Stimulated activated CD4-positive, alpha-beta T cell treated with anti-CD3 and anti-CD28 coated beads, Interleukin-12 subunit alpha, Interleukin-12 subunit beta, amount 100 ng/mL, for 4 hours (primary cell): ENCODE results near the gene GPRC6A.
"Not testable (repeated sequence)": the region's sequence is repeated elsewhere in the genome, so short reads cannot be mapped to it uniquely, and the experiment has no call there.

ENCODE experiments used
- DNase-seq: peaks from one replicate; pipeline ENCODE4 v3.0.0-alpha.2; 2020

GPRC6A gene, protein sequence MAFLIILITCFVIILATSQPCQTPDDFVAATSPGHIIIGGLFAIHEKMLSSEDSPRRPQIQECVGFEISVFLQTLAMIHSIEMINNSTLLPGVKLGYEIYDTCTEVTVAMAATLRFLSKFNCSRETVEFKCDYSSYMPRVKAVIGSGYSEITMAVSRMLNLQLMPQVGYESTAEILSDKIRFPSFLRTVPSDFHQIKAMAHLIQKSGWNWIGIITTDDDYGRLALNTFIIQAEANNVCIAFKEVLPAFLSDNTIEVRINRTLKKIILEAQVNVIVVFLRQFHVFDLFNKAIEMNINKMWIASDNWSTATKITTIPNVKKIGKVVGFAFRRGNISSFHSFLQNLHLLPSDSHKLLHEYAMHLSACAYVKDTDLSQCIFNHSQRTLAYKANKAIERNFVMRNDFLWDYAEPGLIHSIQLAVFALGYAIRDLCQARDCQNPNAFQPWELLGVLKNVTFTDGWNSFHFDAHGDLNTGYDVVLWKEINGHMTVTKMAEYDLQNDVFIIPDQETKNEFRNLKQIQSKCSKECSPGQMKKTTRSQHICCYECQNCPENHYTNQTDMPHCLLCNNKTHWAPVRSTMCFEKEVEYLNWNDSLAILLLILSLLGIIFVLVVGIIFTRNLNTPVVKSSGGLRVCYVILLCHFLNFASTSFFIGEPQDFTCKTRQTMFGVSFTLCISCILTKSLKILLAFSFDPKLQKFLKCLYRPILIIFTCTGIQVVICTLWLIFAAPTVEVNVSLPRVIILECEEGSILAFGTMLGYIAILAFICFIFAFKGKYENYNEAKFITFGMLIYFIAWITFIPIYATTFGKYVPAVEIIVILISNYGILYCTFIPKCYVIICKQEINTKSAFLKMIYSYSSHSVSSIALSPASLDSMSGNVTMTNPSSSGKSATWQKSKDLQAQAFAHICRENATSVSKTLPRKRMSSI

DNA sequence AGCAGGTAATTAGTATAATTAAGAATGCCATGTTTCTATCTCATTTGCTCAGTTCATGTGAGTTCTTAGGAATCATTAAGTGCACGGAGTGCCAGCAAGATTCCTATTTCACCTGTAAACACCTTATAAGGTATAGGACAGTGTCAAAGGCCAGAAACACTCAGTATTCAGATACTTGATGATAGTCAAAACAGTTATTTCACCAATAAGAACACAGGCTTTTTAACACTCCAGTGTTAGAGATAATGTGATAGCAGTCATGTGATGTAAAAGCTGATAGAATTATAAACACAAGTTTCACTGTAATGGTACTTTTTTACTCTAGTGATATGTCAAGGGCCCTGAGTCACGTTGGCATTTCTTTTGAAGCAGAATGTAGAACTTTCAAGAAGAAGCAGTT is at the start of gene GPRC6A:
GPRC6A (minus strand) TSS at position 101 of the 400 bp plus-strand sequence; CDS start at position 31, 70 bp downstream.
- DNase-seq = no peak

GRCh38 chr6:116877743-116878142 is 48.9 kb upstream of the GPRC6A start:
- DNase-seq = no peak

DNA sequence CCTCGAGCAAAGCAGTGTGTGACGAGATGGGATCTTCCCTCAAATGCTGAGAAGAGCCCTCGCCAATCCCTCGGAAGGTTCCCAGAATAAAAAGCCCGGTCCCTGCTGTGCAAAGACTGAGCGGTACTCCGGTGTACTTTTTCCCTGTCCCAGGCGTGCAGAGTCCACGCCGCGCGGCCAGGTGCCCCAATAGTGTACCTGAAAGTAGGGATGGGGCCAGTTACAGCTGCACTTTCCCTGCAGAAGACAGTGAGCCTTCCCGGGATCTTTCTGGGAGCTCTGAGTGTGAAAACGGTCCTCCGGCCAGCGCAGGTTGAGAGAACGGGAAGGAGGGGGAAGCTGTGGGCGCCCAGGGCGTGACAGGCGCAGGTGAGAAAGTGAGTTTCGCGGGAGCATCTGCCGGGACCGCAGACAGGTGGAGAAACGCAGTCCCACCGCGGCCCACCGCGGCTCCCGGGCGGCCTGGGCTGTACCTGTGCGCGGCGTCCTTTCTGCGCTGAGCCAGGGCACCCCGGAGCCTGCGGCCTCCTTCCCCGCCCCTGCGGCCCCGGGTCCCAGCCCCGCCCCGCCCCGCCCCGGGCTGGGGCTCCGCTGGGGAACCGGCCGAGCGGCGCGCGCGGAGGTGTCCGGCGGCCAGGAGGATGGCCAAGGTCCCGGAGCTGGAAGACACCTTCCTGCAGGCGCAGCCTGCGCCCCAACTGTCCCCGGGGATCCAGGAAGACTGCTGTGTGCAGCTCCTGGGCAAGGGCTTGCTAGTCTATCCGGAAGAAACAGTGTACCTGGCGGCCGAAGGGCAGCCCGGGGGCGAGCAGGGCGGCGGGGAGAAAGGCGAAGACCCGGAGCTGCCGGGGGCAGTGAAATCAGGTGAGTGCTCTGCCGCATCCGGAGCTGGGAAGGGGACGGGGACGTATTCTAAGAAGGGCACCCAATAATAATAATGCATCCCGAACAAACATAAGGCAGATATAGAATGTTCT is 48.0 kb upstream of the GPRC6A start, which contains the start of gene RFX6:
RFX6 (plus strand) TSS at position 608 of the 977 bp plus-strand sequence; CDS start at position 642, 34 bp downstream.
- no peak for DNase-seq

GRCh38 chr6:116876107-116876506 is 47.2 kb upstream of the GPRC6A start:
- DNase-seq = no peak

GRCh38 chr6:116872771-116873170 is 43.9 kb upstream of the GPRC6A start:
- DNase-seq = no peak

GRCh38 chr6:116866281-116866871 is 37.5 kb upstream of the GPRC6A start:
- DNase-seq = no peak

- no peak for DNase-seq
These were observed 30.4 kb upstream of the GPRC6A start for GRCh38 chr6:116859264-116859663.

GRCh38 chr6:116858060-116858459 is 29.2 kb upstream of the GPRC6A start:
- no peak for DNase-seq

GRCh38 chr6:116847227-116847626 is 18.3 kb upstream of the GPRC6A start:
- DNase-seq = no peak

DNA sequence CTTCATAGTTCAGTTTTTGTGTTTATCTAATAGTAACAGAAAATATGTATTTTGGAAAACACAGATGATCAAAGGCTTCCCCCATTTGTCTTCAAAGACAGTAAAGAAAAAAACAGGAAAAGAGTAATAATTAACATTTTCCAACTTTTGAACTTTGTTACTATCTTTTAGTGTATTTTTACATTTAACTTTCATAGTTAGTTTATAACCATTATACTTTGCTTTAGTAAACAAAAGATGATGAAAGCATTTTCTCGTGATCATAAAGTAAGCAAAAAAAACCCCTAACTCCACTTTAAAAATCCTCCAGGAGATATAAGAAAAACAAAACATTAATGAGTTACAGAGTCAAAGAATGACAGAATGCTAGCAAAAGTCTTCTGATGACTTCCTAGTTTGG is 13.6 kb upstream of the GPRC6A start:
- no peak for DNase-seq

DNA sequence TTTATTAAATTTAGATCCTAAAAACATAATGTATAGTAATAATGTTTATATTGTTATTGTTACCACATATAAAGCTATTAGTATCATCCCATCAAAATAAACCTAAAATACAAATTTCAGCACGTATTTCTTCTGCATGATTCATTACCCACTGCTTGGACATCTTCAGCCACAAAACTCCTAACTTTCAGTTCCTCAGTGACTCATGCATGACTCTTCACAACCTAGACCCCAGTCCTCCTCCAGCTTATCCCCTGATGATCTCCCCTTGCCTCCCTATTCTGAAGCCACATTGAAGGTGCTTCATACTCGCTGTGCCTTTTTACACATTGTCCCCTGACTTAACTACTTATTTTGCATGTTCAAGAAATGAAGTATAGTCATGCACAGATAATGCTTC is 11.2 kb upstream of the GPRC6A start:
- DNase-seq = no peak

- no peak for DNase-seq
These were observed 7.9 kb upstream of the GPRC6A start for GRCh38 chr6:116836606-116837342.

- not testable (repeated sequence) for DNase-seq
These were observed 5.6 kb upstream of the GPRC6A start for GRCh38 chr6:116834526-116834925.

GRCh38 chr6:116827561-116828240 is 1.2 kb downstream of the GPRC6A start:
- DNase-seq = no peak

DNA sequence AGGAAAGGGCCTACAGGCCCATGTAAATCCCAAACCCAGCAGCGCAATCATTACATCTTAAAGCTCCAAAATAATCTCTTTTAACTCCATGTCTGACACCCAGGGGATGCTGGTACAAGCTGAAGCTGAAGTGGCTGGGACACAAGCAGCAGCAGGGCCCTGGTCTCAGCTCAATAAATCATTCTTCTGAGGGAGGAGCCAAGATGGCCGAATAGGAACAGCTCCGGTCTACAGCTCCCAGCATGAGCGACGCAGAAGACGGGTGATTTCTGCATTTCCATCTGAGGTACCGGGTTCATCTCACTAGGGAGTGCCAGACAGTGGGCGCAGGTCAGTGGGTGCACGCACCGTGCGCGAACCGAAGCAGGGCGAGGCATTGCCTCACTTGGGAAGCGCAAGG is 12.5 kb downstream of the GPRC6A start:
- not testable (repeated sequence) for DNase-seq

GRCh38 chr6:116812051-116812650 is 16.7 kb downstream of the GPRC6A start:
- no peak for DNase-seq

DNA sequence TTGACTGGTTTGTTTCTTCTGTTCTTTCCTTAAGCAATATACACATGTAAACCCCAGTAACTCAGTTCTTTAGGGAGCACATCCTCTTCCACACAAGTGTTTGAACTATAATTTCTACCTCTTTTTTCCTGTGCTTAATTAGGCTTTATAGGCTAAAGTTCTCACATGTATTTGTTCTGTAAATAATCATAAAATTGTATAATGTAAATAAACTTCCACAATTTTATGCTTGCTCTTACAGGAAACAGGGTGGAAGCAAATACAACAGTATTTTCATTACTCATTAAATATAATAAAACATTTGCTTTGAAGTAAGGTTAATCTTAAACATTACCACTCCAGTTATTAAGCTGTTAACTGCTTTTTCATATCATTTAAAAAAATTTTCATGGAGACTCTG is 26.9 kb downstream of the GPRC6A start:
- no peak for DNase-seq

- DNase-seq = no peak
These were observed 28.9 kb downstream of the GPRC6A start for GRCh38 chr6:116799945-116800344.

- DNase-seq = no peak
These were observed 31.3 kb downstream of the GPRC6A start for GRCh38 chr6:116797585-116797984.

DNA sequence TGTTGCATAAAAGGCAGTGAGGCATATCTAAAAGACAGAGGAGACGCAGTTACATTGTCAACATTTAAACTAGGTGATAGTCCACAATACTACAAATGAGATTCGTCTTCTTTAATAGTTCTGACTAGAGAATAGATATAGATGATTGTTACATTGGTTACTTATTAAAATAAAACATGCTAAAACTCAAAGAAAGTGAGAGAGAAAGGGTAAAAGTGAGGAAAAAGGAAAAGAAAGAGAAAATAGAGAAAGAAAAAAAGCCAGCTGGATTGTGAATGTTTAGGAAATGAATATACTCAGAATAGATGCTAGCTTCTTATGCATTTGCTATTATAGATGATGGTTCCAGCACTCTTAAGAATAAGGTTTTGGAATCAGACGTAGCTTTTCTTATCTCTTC is 35.7 kb downstream of the GPRC6A start:
- DNase-seq = no peak
